Measurements from ENCODE around the gene TMPRSS4.

TMPRSS4 gene

GRCh38 chr11:118045191-118045590 is 31.7 kb upstream of the TMPRSS4 start:
- no peak for DNase-seq (ENCODE audit: low read depth)
- no peak for TF ChIP-seq CTCF (conservative IDR thresholded peaks at IDR 0.05; ENCODE audit: control insufficient read depth, insufficient read depth, low read depth, low read length)

GRCh38 chr11:118046051-118046963 is 30.6 kb upstream of the TMPRSS4 start:
- no peak overlapping the region for H3K4me3 ChIP-seq (ENCODE audit: control insufficient read depth, low read depth, low read length)
- TF ChIP-seq CTCF (conservative IDR thresholded peaks at IDR 0.05; ENCODE audit: control insufficient read depth, insufficient read depth, low read depth, low read length): no peak
- no peak for DNase-seq (ENCODE audit: low read depth)

More at GRCh38 chr11:118045191-118045590, 31.7 kb upstream of the TMPRSS4 start:
- H3K4me3 ChIP-seq (ENCODE audit: control insufficient read depth, low read depth, low read length): no peak overlapping the region

GRCh38 chr11:118046964-118047700 is 29.7 kb upstream of the TMPRSS4 start:
- no peak for TF ChIP-seq CTCF (conservative IDR thresholded peaks at IDR 0.05; ENCODE audit: control insufficient read depth, insufficient read depth, low read depth, low read length)
- no peak for DNase-seq (ENCODE audit: low read depth)
- H3K4me3 ChIP-seq (ENCODE audit: control insufficient read depth, low read depth, low read length): no peak overlapping the region

GRCh38 chr11:118047749-118048148 is 29.1 kb upstream of the TMPRSS4 start:
- DNase-seq (ENCODE audit: low read depth): no peak
- no peak overlapping the region for H3K4me3 ChIP-seq (ENCODE audit: control insufficient read depth, low read depth, low read length)
- TF ChIP-seq CTCF (conservative IDR thresholded peaks at IDR 0.05; ENCODE audit: control insufficient read depth, insufficient read depth, low read depth, low read length): no peak

GRCh38 chr11:118048472-118049370 is 28.2 kb upstream of the TMPRSS4 start:
- no peak for DNase-seq (ENCODE audit: low read depth)
- no peak overlapping the region for H3K4me3 ChIP-seq (ENCODE audit: control insufficient read depth, low read depth, low read length)

More at GRCh38 chr11:118048472-118049370, 28.2 kb upstream of the TMPRSS4 start:
- TF ChIP-seq CTCF (conservative IDR thresholded peaks at IDR 0.05; ENCODE audit: control insufficient read depth, insufficient read depth, low read depth, low read length): no peak

All from fibroblast of mammary gland (primary cell).